Caki2 (cell line): Measurements from ENCODE around the gene SS18. TPM values are rescaled to one million over a fixed set of nuclear protein-coding genes. Genes with fewer than 3 reads are reported as not detected.
A peak's percentile ranks its signal among the peaks of the same experiment; 100 is the strongest.

Experiments
- DNase-seq: peaks from one replicate; pipeline ENCODE4 v3.0.0-alpha.2; 2015; ENCODE audit warnings: low read depth
- in situ Hi-C: cut with HindIII; loops from 2 replicates; pipeline ENCODE4 v1.10.0; 2016; ENCODE audit warnings: low sequenced_read_pairs, low pct_unique_long_range_greater_than_20kb, mixed read lengths
- total RNA-seq: library from RNA; depleted of rRNA; stranded (reverse); fragments of >200 nt; shearing (Covaris generic); gene quantifications from 2 replicates; pipeline ENCODE4 v1.2.3, GENCODE V29; 2014; ENCODE audit warnings: low replicate concordance

The SS18 gene
- total RNA-seq, 1 experiment from 2014 or later = 49.7 TPM

GRCh38 chr18:26082475-26082874 is 7.9 kb downstream of the SS18 start:
- no peak for DNase-seq
- in situ Hi-C loops = no loop called here

DNA sequence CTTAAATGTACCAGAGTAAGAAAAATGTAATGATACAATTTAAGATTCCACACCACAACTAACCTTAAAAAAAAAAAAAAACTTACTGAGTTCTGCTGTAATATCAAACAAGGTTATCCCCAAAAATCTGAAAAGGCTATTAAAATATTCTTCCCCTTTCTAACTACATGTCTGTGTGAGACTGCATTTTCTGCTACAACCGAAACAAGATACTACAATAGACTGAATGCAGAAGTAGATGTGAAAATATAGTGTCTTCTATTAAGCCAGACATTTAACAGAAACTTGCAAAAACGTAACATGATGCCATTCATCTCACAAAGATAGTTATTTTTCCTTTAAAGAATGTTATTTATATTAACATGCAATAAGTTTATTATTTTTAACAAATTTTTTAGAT is 16.2 kb downstream of the SS18 start:
- DNase-seq = no peak

GRCh38 chr18:26073758-26074157 is 16.7 kb downstream of the SS18 start:
- in situ Hi-C loops = no loop called here
- no peak for DNase-seq

More for the DNA sequence above, 16.2 kb downstream of the SS18 start:
- in situ Hi-C loops = no loop called here

- DNase-seq = no peak
- in situ Hi-C loops = no loop called here
These were observed 18.7 kb downstream of the SS18 start for GRCh38 chr18:26071725-26072124.

GRCh38 chr18:26071020-26071419 is 19.4 kb downstream of the SS18 start:
- no peak for DNase-seq
- in situ Hi-C loops = no loop called here

DNA sequence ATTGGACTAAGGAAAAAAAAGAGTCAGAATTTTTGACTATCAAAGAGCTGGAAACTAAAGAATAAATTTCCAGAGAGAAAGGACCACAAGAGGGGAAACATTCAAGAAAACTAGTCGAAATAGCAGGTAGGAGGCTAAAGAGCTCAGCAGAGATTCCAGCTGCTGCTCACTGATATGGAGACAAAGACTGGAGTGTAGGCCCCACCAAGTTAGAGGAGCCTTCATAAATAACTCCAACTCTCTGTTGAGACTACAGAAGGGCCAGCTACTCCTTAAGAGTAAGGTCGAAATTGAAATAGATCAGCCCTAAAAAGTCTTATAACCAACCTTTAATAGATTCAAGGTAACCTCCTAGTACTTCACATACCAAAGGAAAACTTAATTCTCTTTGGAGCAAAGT is 31.1 kb downstream of the SS18 start:
- in situ Hi-C loops = no loop called here
- DNase-seq = no peak

- no peak for DNase-seq
- in situ Hi-C loops = no loop called here
These were observed 33.1 kb downstream of the SS18 start for GRCh38 chr18:26057344-26057773.

- DNase-seq = no peak
- in situ Hi-C loops = no loop called here
These were observed 34.1 kb downstream of the SS18 start for GRCh38 chr18:26056291-26056690.

GRCh38 chr18:26052505-26052904 is 37.9 kb downstream of the SS18 start:
- DNase-seq = peak; percentile 0
- in situ Hi-C loops = no loop called here

DNA sequence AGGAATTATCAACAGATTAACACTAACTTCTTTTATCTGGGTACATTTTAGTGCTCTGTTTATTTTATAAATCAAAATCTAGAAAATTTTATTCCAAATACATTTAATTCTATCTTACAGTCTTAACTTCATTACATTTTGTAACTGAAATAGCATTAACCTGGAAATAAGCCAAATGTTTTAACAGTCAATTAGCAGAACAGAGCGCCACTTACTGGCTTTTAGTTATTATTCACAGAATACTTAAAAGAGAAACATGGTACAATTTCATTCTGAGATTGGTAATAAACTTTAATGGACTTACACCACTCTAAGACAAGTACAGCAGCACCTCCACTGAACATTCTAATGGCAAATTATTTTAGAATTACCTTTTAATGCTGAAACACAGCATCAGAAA is 38.6 kb downstream of the SS18 start:
- DNase-seq = no peak
- in situ Hi-C loops = no loop called here

GRCh38 chr18:26046419-26047077 is 43.9 kb downstream of the SS18 start:
- in situ Hi-C loops = no loop called here
- no peak for DNase-seq

DNA sequence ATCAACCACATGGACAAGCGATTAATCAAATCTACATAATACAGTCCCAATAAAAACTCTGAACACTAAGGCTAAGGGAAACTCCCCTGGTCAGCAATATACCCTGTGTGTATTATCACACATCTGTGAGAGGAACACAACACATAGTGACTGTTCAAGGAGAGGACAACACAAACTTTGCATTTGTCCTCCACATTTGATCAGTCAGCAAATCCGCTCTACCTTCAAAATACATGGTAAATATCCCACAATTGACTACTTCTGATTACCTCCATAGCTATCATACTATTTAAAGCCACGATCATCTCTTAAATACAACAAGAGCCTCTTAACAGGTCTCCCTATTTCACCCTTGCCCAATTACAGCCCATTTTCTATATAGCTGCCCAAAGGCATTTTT is 45.6 kb downstream of the SS18 start:
- no peak for DNase-seq
- in situ Hi-C loops = no loop called here

DNA sequence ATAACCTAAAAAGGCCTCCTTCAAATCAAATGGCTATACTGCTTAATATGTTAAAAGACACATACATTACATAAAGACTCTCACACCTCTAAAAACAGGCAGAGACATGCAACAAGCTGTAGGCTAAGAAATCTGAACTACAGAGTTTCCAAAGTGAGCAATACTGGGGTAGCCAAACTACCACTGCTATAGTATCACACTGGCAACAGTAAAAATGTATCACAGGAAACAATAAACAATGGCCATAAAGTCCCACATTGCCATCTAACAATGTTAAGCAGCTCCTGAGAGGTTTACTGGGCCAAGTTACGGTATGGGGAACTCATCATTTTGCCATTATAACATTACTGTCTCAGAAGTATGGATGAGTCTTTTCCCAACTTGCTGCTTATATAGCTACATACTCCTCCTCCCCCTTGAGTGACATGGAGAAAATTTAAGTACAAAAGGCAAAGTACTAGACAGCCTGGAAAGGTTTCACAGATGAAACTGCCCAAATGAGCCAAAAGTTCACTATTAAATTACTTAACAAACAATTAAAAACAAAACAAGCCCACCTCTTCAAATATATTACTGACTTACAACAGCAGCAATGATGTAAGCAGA is 50.3 kb downstream of the SS18 start:
- DNase-seq = no peak
- in situ Hi-C loops = no loop called here

DNA sequence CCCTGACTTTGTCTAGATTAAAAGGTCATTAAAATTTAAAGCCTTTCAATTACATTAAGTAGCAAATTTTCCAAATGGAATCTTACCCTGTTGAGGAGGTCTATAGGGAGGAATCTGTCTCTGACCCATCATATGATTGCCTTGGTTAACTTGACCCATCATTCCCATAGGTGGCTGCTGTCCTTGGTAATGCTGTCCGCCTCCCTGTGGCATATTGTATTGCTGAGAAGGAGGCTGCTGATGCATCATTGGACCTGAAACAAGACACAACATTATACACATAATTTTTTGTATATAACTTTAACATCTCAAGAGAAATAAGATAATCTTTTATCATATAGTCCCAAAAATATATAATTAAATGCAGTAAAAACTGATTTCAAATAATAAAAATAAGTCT is 51.2 kb downstream of the SS18 start:
- in situ Hi-C loops = no loop called here
- no peak for DNase-seq

GRCh38 chr18:26036635-26037034 is 53.8 kb downstream of the SS18 start:
- no peak for DNase-seq
- in situ Hi-C loops = no loop called here

GRCh38 chr18:26034850-26035497 is 55.4 kb downstream of the SS18 start:
- no peak for DNase-seq
- in situ Hi-C loops = no loop called here

DNA sequence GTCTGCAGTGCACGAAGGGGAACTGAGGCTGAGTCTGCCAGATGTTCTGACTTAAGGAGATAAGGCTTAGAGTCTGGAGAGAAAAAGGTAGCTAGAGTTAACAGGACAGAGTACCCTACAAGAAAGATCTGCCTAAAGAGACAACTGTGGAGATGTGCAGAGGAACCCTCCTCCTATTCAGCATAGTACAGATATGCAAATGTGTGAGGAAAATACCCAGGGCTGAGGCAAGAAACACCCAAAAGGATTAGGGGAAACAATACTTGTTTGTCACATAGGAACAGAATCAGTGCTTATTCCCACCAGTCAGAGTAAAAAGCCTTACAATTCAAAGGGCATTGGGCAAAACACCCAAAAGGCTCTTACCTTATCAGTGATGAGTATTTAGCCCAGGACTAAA is 67.8 kb downstream of the SS18 start:
- no peak for DNase-seq
- in situ Hi-C loops = no loop called here

DNA sequence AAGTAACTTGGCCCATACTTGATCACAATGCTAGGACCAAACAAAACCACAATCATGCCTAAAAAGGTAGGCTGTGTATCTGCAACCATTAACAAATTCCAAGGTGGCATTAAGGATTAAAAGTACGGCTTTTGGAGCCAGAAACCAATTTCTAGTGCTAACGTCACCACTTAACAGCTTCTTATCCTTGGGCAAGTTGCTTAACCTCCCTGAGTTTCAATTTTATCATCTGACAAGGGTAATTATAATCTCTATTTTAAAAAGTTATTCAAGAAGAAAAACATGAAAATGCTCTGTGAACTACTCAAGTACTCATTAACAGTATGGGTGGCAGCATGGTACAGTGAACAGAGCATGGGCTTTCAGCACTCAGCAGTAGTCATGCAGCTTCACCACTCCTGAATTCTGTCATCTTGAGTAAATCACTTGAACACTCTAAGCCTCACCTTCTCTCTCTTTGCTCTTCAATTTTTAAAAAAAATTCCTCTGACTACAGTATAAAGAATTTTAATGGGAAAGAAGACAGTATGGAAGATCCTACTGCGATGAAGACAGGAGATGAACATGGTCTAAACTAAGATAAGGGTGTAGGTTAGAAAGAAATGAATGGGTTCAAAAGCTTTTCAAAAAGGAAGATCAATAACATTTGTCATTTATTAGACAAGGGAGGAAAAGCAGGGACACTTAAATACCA is 69.2 kb downstream of the SS18 start:
- in situ Hi-C loops = no loop called here
- DNase-seq = no peak

DNA sequence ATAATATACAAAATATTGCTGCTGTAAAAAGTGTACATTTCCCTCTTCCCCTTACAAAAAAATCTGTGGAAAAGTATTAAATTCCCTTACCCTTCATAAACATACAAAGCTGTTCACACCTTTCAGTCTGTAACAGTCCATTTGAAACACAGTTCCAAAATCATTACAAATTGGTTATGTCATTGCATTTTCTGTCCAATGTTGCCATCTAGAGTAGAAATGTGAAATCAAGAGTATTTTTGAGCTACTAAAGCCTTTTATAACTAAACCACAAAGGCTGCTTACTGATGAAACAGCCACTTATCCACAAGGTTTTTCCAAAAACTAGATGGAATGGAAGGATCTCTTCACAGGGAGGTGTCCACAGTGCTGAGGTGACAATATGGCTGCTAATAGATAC is 72.5 kb downstream of the SS18 start:
- DNase-seq = no peak
- in situ Hi-C loops = no loop called here
